Measurements from ENCODE around the gene SH3PXD2B.

DNA sequence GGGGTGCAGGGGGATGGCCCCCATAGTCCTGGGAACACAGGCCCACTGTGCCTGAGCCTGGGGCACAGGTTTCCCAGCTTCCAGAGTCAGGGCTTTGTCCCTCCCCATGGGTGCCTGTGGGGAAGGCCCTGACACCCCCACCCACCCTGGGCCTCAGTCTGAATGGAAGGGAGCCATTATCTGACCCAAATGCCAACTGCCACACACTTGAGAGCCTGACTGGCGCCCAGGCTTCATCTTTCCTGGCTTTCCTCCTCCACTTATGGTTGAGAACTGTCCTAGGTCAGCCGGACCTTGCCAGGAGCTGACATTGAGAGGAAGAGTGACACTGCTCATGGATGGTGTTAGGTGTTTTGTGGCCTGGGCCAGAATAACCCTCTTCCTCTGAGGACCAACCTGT is 24.0 kb downstream of the SH3PXD2B start:
- no peak for TF ChIP-seq CTCF (conservative IDR thresholded peaks at IDR 0.05 in 1 of 2, IDR thresholded peaks at IDR 0.05 in 1 of 2; ENCODE audit: low read depth in 1 of 2, low read length in 2 of 2)
- TF ChIP-seq EZH2 (IDR thresholded peaks at IDR 0.05; ENCODE audit: low read length, missing control alignments), result no peak
